H9 (cell line): ENCODE data around the gene ZMYND8. TPM values are rescaled to one million over a fixed set of nuclear protein-coding genes. Genes with fewer than 3 reads are reported as not detected.
"Not testable (repeated sequence)": the region's sequence is repeated elsewhere in the genome, so short reads cannot be mapped to it uniquely, and the experiment has no call there.

Source experiments
- DNase-seq: peaks from one replicate; pipeline ENCODE4 v3.0.0-alpha.2; 2017
- H2AFZ ChIP-seq: one replicate; pipeline ENCODE4 v1.6.1; 2013; ENCODE audit warnings: mild to moderate bottlenecking, low read length, control low read depth, moderate library complexity
- H2AK5ac ChIP-seq: 2 replicates; pipeline ENCODE4 v1.6.1; 2013; ENCODE audit warnings: low read length, control low read depth, mixed read lengths; ENCODE audit not compliant: insufficient read length
- H2BK120ac ChIP-seq: one replicate; pipeline ENCODE4 v1.6.1; 2013; ENCODE audit warnings: low read depth, mild to moderate bottlenecking, low read length, control low read depth, inconsistent platforms; ENCODE audit not compliant: poor library complexity, severe bottlenecking
- H2BK12ac ChIP-seq: 2 replicates; pipeline ENCODE4 v1.6.1; 2013; ENCODE audit warnings: low read length, control low read depth, mixed read lengths, low read depth; ENCODE audit not compliant: insufficient read length
- H2BK15ac ChIP-seq: 2 replicates; pipeline ENCODE4 v1.6.1; 2013; ENCODE audit warnings: low read depth, low read length, control low read depth
- H2BK20ac ChIP-seq: one replicate; pipeline ENCODE4 v1.6.1; 2013; ENCODE audit warnings: low read depth, mild to moderate bottlenecking, low read length, control low read depth, inconsistent platforms; ENCODE audit not compliant: poor library complexity, severe bottlenecking
- H2BK5ac ChIP-seq: 2 replicates; pipeline ENCODE4 v1.6.1; 2013; ENCODE audit warnings: low read length, control low read depth, mixed read lengths; ENCODE audit not compliant: insufficient read length
- H3K14ac ChIP-seq: 2 replicates; pipeline ENCODE4 v1.6.1; 2013; ENCODE audit warnings: low read length, control low read depth; ENCODE audit not compliant: insufficient read depth
- H3K18ac ChIP-seq: 2 replicates; pipeline ENCODE4 v1.6.1; 2013; ENCODE audit warnings: low read depth, mild to moderate bottlenecking, mixed read lengths, low read length, control low read depth; ENCODE audit not compliant: insufficient read length
- H3K23ac ChIP-seq: 2 replicates; pipeline ENCODE4 v1.6.1; 2013; ENCODE audit warnings: low read length, control low read depth, mixed read lengths, low read depth; ENCODE audit not compliant: insufficient read length
- H3K23me2 ChIP-seq: 2 replicates; pipeline ENCODE4 v1.6.1; 2013; ENCODE audit warnings: low read depth, mild to moderate bottlenecking, mixed read lengths, low read length, control low read depth; ENCODE audit not compliant: insufficient read length, poor library complexity, severe bottlenecking
- H3K27ac ChIP-seq: 2 replicates; pipeline ENCODE4 v1.5.1; 2013; ENCODE audit warnings: low read length, control low read depth, mixed read lengths, low read depth; ENCODE audit not compliant: insufficient read length
- H3K27me3 ChIP-seq: 2 replicates; pipeline ENCODE4 v1.6.1; 2013; ENCODE audit warnings: low read length, control low read depth, inconsistent platforms; ENCODE audit not compliant: insufficient read depth
- H3K4ac ChIP-seq: 2 replicates; pipeline ENCODE4 v1.6.1; 2013; ENCODE audit warnings: low read depth, mild to moderate bottlenecking, control low read depth, inconsistent platforms, low read length, moderate library complexity
- H3K4me1 ChIP-seq: 2 replicates; pipeline ENCODE4 v1.6.1; 2013; ENCODE audit warnings: low read length, control low read depth, inconsistent platforms; ENCODE audit not compliant: insufficient read depth
- H3K4me2 ChIP-seq: 2 replicates; pipeline ENCODE4 v1.6.1; 2013; ENCODE audit warnings: low read length, control low read depth, mixed read lengths; ENCODE audit not compliant: insufficient read length, insufficient read depth
- H3K56ac ChIP-seq: 2 replicates; pipeline ENCODE4 v1.6.1; 2013; ENCODE audit warnings: low read depth, mild to moderate bottlenecking, mixed read lengths, low read length, control low read depth; ENCODE audit not compliant: insufficient read length
- H3K79me1 ChIP-seq: 2 replicates; pipeline ENCODE4 v1.6.1; 2013; ENCODE audit warnings: low read depth, mild to moderate bottlenecking, moderate library complexity, low read length, control low read depth, inconsistent platforms; ENCODE audit not compliant: insufficient read depth, poor library complexity, severe bottlenecking
- H3K79me2 ChIP-seq: 2 replicates; pipeline ENCODE4 v1.6.1; 2013; ENCODE audit warnings: low read length, control low read depth, inconsistent platforms; ENCODE audit not compliant: insufficient read depth
- H3K9ac ChIP-seq: 2 replicates; pipeline ENCODE4 v1.6.1; 2013; ENCODE audit warnings: low read length, control low read depth, mixed read lengths; ENCODE audit not compliant: insufficient read length; ENCODE audit errors: extremely low read depth
- H3K9me3 ChIP-seq: one replicate; pipeline ENCODE4 v1.6.1; 2013; ENCODE audit warnings: low read depth, low read length, inconsistent platforms; ENCODE audit not compliant: control insufficient read depth
- H3T11ph ChIP-seq: one replicate; pipeline ENCODE4 v1.6.1; 2013; ENCODE audit warnings: mild to moderate bottlenecking, low read length, control low read depth, inconsistent platforms
- H4K20me1 ChIP-seq: one replicate; pipeline ENCODE4 v1.6.1; 2013; ENCODE audit not compliant: control insufficient read depth, insufficient read length, insufficient read depth
- H4K5ac ChIP-seq: 2 replicates; pipeline ENCODE4 v1.6.1; 2013; ENCODE audit warnings: low read depth, mild to moderate bottlenecking, mixed read lengths, low read length, control low read depth; ENCODE audit not compliant: insufficient read length
- H4K8ac ChIP-seq: replicated peaks from 2 replicates; pipeline ENCODE4 v1.6.1; 2013; ENCODE audit warnings: low read length, control low read depth, mixed read lengths, low read depth; ENCODE audit not compliant: insufficient read length
- H4K91ac ChIP-seq: 2 replicates; pipeline ENCODE4 v1.6.1; 2013; ENCODE audit warnings: low read depth, mild to moderate bottlenecking, moderate library complexity, mixed read lengths, low read length, control low read depth; ENCODE audit not compliant: insufficient read length
- H3K27ac Mint-ChIP-seq, 3 experiments: 2 replicates in 2 of 3; 3 replicates in 1 of 3; pipeline ENCODE4 v1.8.0; 2020 to 2021; ENCODE audit warnings: mixed read lengths in 3 of 3, mild to moderate bottlenecking in 1 of 3, moderate library complexity in 1 of 3
- H3K27me3 Mint-ChIP-seq: 2 replicates; pipeline ENCODE4 v1.8.0; 2021; ENCODE audit warnings: low read depth, mild to moderate bottlenecking, moderate library complexity, mixed read lengths
- H3K36me3 Mint-ChIP-seq, 3 experiments: 2 replicates in 2 of 3; 3 replicates in 1 of 3; pipeline ENCODE4 v1.8.0; 2020 to 2021; ENCODE audit warnings: low read depth in 3 of 3, mixed read lengths in 3 of 3; ENCODE audit not compliant: insufficient read depth in 1 of 3
- H3K4me1 Mint-ChIP-seq, 2 experiments: 2 replicates each; pipeline ENCODE4 v1.8.0; 2020; ENCODE audit warnings: mixed read lengths in 2 of 2
- H3K4me3 Mint-ChIP-seq, 2 experiments: 2 replicates in 1 of 2; 3 replicates in 1 of 2; pipeline ENCODE4 v1.8.0; 2020 to 2021; ENCODE audit warnings: mild to moderate bottlenecking in 2 of 2, mixed read lengths in 2 of 2, moderate library complexity in 1 of 2
- H3K9me3 Mint-ChIP-seq, 2 experiments: 2 replicates in 1 of 2; 3 replicates in 1 of 2; pipeline ENCODE4 v1.8.0; 2020; ENCODE audit warnings: mild to moderate bottlenecking in 2 of 2, mixed read lengths in 2 of 2, moderate library complexity in 1 of 2
- CTCF ChIP-seq: fragments of 200-600 bp; sonication (generic); conservative IDR thresholded peaks from 3 replicates; pipeline ENCODE4 v1.8.0; 2021; ENCODE audit warnings: antibody characterized with exemption, mild to moderate bottlenecking
- WGBS: extraction: QIAGEN DNeasy Blood & Tissue Kit; methylation state at CpG from one replicate; pipeline ENCODE4 v1.1.7; 2013; ENCODE audit warnings: missing lambda C conversion rate, low lambda C conversion rate, mixed read lengths; ENCODE audit not compliant: insufficient read length; ENCODE audit errors: extremely low coverage; 5-methylcytosine and 5-hydroxymethylcytosine counted together
- total RNA-seq: library from RNA; stranded (reverse); gene quantifications from 2 replicates; pipeline ENCODE4 v1.2.1, GENCODE V29; 2021

ZMYND8 gene
- total RNA-seq, 1 experiment from 2014 or later: 158 TPM

DNA sequence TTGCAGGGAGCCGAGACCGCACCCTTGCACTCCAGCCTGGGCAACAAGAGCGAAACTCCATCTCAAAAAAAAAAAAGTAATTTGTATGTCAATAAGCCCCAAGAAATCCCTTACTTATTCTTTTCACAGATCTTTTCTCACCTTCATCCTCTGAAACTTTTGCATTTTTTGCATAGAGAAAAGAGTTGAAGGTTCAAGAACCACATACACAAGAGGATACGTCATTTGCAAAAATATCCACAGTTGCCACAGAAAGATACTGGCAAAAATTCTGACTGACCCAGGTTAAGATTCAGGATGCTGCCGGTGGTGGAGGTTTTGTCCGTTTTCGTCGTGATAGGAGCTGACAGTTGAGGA is 94.5 kb downstream of the ZMYND8 start:
- no peak overlapping the region for H3K14ac ChIP-seq
- H3K36me3 Mint-ChIP-seq: peaks cover 56 to 79% (median 79%) of the 10 kb centered on the region in 3 experiments
- H3K4ac ChIP-seq: no peak overlapping the region
- H2AK5ac ChIP-seq: no peak overlapping the region
- H4K91ac ChIP-seq: no peak overlapping the region
- no peak overlapping the region for H2BK20ac ChIP-seq
- peaks cover 11 to 15% of the 10 kb centered on the region in 2 experiments for H3K4me1 Mint-ChIP-seq
- H3K23me2 ChIP-seq: no peaks in the 10 kb centered on the region
- no peak overlapping the region for H3K4me2 ChIP-seq
- H3K18ac ChIP-seq: no peak overlapping the region
- no peak overlapping the region for H3T11ph ChIP-seq
- no peaks in the 10 kb centered on the region for H4K20me1 ChIP-seq
- H3K79me1 ChIP-seq: peaks cover 12% of the 10 kb centered on the region
- no peak overlapping the region for H3K4me3 Mint-ChIP-seq
- H3K9ac ChIP-seq: no peak overlapping the region
- H4K8ac ChIP-seq: no peak overlapping the region
- no peak overlapping the region for H2BK5ac ChIP-seq
- no peaks in the 10 kb centered on the region for H3K9me3 Mint-ChIP-seq
- peak overlapping the region in 1 of 3 experiments; percentile 41; a peak in 2 of 7 replicates for H3K27ac Mint-ChIP-seq
- H2BK120ac ChIP-seq: no peak overlapping the region
- H3K4me1 ChIP-seq: no peaks in the 10 kb centered on the region
- no peaks in the 10 kb centered on the region for H3K27me3 ChIP-seq
- H2BK12ac ChIP-seq: no peak overlapping the region
- peaks cover 2% of the 10 kb centered on the region; the same call in 1 of the 2 replicates for H3K27me3 Mint-ChIP-seq
- no peak overlapping the region for H2BK15ac ChIP-seq
- H2AFZ ChIP-seq: no peak overlapping the region
- no peak for TF ChIP-seq CTCF
- H4K5ac ChIP-seq: no peak overlapping the region
- H3K27ac ChIP-seq: no peak overlapping the region
- H3K9me3 ChIP-seq: no peaks in the 10 kb centered on the region
- no CpG with 5 or more reads among the region's 8 CpGs for WGBS
- H3K79me2 ChIP-seq: peaks cover 3% of the 10 kb centered on the region; the same call in 1 of the 2 replicates
- no peak overlapping the region for H3K56ac ChIP-seq
- no peak overlapping the region for H3K23ac ChIP-seq
- DNase-seq: no peak

DNA sequence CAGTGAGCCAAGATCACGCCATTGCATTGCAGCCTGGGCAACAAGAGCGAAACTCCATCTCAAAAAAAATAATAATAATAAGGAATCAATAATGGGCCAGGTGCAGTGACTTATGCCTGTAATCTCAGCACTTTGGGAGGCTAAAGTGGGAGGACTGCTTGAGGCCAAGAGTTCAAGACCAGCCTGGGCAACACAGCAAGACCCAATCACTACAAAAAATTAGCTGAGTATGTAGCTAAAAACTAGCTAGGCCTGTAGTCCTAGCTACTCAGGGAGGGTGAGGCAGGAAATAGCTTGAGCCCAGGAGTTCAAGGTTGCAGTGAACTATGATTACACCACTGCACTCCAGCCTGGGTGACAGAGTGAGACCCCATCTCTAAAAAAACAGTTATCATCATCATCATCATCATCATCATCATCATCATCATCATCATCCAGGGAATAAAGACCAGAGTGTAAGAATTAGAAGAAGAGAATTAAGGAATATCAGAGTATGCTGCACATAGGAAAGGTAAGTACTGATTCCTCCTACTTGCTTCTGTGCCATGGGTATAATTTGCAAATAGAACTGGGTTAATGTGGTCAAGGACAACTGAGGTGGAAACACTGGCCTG is 95.2 kb downstream of the ZMYND8 start:
- not testable (repeated sequence) for H4K5ac ChIP-seq, H3K14ac ChIP-seq, H3K9me3 Mint-ChIP-seq, H3K4ac ChIP-seq, H3K4me1 ChIP-seq, H2BK20ac ChIP-seq, H3K27ac ChIP-seq, H3T11ph ChIP-seq, H3K9me3 ChIP-seq, H3K56ac ChIP-seq, H3K23ac ChIP-seq, H2AFZ ChIP-seq, H3K27me3 Mint-ChIP-seq, H4K91ac ChIP-seq, H3K4me3 Mint-ChIP-seq, H3K4me1 Mint-ChIP-seq, H3K4me2 ChIP-seq, DNase-seq, H4K8ac ChIP-seq, H3K27me3 ChIP-seq, H2BK12ac ChIP-seq, H3K18ac ChIP-seq, H2BK120ac ChIP-seq, H3K23me2 ChIP-seq, H4K20me1 ChIP-seq, H2BK15ac ChIP-seq, H3K9ac ChIP-seq, H3K79me2 ChIP-seq, H2BK5ac ChIP-seq, H2AK5ac ChIP-seq, H3K27ac Mint-ChIP-seq
- H3K79me1 ChIP-seq: peaks cover 12% of the 10 kb centered on the region
- WGBS: no CpG with 5 or more reads among the region's 2 CpGs
- H3K36me3 Mint-ChIP-seq: peaks cover 50 to 79% (median 79%) of the 10 kb centered on the region in 3 experiments
